GM20431 (cell line): ENCODE results near the gene KDF1.
"Not testable (repeated sequence)": the region's sequence is repeated elsewhere in the genome, so short reads cannot be mapped to it uniquely, and the experiment has no call there.

ENCODE experiments used
- in situ Hi-C: fragments of 300-500 bp; cut with MseI, MboI; formaldehyde crosslinking; loops from one replicate; pipeline ENCODE4 v1.15.0; 2020; ENCODE audit warnings: low sequenced_read_pairs; ENCODE audit not compliant: unreplicated experiment

KDF1 gene

GRCh38 chr1:26994787-26995517 lies 34.7 kb upstream of the KDF1 start:
- in situ Hi-C loops, result no loop called here

GRCh38 chr1:26994020-26994786 lies 33.9 kb upstream of the KDF1 start:
- in situ Hi-C loops, result no loop called here

- in situ Hi-C loops, result no loop called here
These were observed 33.2 kb upstream of the KDF1 start, which contains the start of gene TRNP1 for GRCh38 chr1:26993237-26994019. Gene TRNP1 (plus strand): TSS chr1:26993692. CDS start chr1:26993787, 95 bp downstream.

- in situ Hi-C loops, result no loop called here
These were observed 31.2 kb upstream of the KDF1 start for GRCh38 chr1:26991310-26992116.

- in situ Hi-C loops, result not testable (repeated sequence)
These were observed 29.3 kb upstream of the KDF1 start for GRCh38 chr1:26989403-26990109.

- in situ Hi-C loops, result no loop called here
These were observed 26.4 kb upstream of the KDF1 start for GRCh38 chr1:26986658-26987057.

- in situ Hi-C loops, result no loop called here
These were observed 24.0 kb upstream of the KDF1 start for GRCh38 chr1:26984291-26984690.

GRCh38 chr1:26983863-26984262 lies 23.6 kb upstream of the KDF1 start:
- in situ Hi-C loops, result no loop called here

- in situ Hi-C loops, result no loop called here
These were observed 21.0 kb upstream of the KDF1 start for GRCh38 chr1:26981146-26981846.

- in situ Hi-C loops, result no loop called here
These were observed 18.6 kb upstream of the KDF1 start for GRCh38 chr1:26978901-26979300.

GRCh38 chr1:26976621-26977510 lies 16.6 kb upstream of the KDF1 start:
- in situ Hi-C loops, result no loop called here

GRCh38 chr1:26972821-26973220 lies 12.6 kb upstream of the KDF1 start:
- in situ Hi-C loops, result no loop called here

GRCh38 chr1:26972390-26972789 lies 12.1 kb upstream of the KDF1 start:
- in situ Hi-C loops, result no loop called here

GRCh38 chr1:26971590-26971989 lies 11.3 kb upstream of the KDF1 start:
- in situ Hi-C loops, result no loop called here

GRCh38 chr1:26970810-26971209 lies 10.5 kb upstream of the KDF1 start:
- in situ Hi-C loops, result no loop called here

- in situ Hi-C loops, result no loop called here
These were observed 5.4 kb upstream of the KDF1 start for GRCh38 chr1:26965628-26966027.

- in situ Hi-C loops, result no loop called here
These were observed 4.9 kb upstream of the KDF1 start for GRCh38 chr1:26965213-26965612.

- in situ Hi-C loops, result no loop called here
These were observed 1.6 kb upstream of the KDF1 start for GRCh38 chr1:26961826-26962225.
